Epidermal melanocyte (primary cell): Measurements from ENCODE around the gene ZNF423.

ENCODE experiments used
- DNase-seq: peaks from one replicate; pipeline ENCODE4 v3.0.0; 2011; ENCODE audit warnings: low spot score; ENCODE audit not compliant: insufficient read length

The ZNF423 gene

DNA sequence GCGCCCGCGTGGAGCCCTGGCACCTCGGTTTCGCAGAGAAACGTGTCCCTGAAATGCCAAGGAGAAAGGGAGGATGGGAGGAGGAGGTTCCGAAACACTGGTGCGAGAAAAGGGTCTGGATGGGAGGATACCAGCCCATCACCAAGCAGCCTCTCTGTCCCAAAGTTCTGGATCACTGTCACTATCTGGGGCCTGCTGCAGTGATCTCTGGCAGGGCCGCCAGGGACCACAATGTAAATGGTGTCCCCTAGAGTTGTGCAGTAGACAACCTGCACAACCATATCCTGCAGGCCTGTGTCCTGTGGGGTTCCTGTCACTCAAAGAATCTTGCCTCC, 253.0 kb downstream of the ZNF423 start:
- DNase-seq: no peak

DNA sequence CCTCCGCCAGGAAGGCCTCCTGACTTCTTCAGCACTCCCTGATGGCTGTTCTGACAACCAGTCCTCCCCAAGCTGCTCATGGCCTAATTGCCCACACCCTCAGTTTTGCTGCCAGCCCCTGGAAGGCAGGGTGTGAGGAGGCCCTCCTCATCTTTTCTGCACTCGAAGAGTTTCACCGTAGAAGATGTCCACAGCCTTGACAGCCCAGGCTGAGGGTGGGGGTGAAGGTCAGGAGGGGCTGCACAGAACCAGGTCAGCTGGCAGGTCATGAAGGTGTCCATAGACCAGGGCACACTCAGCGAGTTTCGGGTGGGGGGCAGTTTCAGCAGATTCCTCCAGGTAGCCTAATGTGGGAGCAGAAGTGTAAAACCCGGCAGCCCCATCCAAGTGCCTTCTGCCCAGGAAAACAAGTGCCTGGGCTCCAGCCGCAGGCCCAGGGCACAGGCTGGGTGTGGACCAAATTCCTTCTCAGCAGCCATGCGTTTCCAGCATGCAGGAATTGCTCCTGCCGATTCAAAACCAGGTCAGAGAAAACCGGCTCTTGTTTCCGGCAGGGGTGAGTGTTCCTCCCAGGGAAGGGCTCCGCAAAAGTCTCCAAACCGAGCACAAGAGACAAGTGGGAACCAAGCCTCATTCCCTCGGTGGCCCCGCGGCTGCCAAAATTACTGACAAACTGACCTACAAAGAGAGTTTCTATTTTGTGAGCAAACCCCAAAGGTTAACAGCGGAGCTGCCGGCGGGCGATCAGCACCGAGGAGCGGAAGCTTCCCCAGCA, 253.5 kb downstream of the ZNF423 start:
- DNase-seq: no peak

DNA sequence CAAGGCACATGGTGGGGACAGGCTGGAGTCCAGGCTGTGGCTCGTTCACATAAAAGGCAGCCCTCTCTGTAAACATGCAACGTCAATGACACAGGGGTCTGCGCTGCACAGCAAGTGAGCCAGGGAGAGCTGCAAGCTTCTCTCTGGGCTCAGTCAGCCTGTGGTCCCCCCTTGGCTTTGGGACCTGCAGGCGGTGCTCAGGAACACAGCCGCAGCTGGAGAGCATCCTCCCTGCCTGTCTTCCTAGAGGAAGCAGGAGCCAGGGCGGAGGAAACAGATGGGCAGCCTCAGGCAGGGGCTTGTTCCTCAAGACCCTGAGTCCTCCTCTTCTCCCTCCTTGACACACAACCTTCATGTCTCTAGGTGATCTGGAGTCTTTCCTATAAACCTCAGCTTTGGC, 254.3 kb downstream of the ZNF423 start:
- no peak for DNase-seq

DNA sequence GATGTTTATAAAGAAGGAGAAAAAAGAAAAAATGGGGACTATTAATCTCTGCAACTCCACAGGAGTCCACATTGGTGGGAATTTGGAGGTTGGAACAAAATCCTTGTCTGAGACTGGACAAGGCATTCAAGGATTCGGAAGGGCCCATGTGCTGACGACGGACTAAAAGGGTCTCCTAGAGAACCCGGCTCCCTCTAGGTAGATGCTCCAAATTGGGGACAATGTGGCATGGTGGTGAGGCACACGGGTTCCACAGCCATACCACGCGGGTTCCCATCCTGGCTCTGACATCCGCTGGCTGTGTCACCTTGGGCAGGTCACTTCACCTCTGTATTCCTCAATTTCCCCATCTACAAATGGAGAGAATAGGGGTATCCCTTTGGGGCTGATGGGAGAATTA, 254.9 kb downstream of the ZNF423 start:
- no peak for DNase-seq

DNA sequence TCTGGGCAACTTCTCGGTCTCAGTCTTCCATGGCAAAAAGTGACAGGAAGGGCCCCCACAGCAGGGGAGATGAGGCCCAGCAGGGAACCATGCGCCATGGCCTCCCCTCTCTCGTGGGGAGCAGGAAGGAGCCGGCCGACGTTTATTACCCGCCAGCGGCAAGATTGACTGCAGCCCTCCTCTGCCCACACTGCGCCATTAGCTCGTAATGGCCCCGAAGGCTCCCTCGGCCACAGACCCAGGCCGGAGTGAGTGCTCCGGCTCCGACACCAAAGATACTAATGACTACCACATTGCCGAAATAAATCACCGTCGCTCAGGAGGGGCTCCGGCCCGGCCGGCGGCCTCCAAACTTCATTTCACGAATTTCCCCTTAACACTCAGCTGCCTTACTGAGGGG, 255.4 kb downstream of the ZNF423 start:
- no peak for DNase-seq

DNA sequence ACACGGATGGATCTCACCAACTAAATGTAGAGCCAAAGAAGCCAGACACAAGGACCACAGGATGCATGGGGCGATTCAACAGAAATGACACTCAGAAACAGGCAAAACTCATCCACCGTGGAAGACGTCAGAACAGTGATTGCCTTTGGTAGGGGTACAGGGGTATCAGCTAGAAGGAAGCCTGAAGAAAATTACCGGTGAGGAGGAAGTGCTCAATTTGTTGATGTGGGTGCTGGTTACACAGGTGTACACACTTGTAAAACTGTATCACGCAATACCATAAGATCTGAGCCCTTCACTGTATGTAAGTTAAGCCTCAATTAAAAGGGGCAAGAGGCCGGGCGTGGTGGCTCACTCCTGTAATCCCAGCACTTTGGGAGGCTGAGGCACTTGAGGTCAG, 256.2 kb downstream of the ZNF423 start:
- DNase-seq: no peak

DNA sequence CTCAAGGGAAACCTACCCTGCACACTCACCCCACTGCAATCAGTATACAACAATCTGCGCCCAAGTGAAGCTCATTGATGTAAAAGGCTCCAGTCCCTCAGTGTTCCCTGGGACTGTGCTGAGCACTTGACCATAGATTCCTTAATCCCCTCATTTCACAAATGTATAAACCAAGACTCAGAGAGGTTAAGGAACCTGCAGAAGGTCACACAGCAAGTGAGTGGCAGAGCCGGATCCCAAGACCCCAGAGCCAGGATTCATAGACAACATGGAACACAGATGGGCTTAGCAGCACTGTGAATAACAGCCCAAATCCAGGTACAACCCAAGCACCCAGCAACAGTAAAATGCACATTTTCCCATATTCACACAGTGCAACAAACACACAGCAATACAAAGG, 256.6 kb downstream of the ZNF423 start:
- no peak for DNase-seq

DNA sequence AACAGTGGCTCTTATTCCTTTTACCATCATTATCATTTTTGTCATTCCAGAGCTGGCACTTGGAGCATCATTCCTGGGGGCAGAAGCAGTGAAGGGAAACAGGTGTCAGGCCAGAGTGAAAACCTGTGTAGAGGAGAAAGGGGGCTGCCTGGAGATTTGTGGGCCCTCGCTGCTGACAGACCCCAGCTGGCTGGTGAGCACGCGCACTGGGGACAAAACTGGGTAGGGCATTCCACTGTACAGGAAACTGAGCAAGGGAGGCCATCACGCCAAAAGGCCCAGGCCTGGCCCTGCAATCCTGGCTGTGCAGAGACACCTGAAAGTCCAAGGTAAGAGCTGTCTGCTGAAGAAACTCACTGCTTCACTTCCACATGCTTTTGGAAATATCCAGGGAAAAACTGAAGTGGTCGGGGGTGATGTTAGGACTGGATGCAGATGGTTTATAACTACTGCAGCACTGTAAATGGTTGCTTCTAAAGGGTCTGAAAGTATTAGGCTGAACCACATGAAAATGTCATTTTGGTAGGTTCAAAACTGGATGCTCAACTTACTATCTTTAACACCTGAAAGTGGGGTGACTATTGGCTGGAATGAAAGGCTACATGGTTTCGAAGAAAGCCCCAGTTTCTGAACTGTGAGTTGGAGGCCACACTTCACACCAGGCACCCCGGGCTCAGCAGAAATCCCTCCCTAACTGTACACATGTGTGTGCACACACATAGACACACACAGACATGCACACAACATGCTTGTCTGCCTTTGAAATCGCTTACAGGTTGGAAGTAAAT, 257.3 kb downstream of the ZNF423 start:
- no peak for DNase-seq

DNA sequence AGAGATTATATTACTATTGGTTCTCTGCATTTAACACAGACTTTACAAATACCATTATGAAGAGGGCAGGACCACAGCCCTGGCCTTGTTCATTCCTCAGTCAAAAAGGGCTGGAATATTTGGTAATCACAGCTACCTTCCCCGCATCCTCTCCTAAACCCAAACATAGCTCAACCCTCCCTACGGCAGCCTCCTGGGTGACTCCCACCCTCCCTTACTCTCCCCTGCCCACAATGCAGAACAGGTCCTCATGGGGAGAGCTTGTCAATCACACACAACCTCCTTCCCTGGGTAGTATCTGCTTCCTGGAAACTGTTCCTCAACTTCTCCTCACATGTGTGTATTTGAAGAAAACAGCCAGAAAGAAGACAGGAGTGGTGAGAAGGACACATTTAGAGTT, 258.1 kb downstream of the ZNF423 start:
- no peak for DNase-seq

DNA sequence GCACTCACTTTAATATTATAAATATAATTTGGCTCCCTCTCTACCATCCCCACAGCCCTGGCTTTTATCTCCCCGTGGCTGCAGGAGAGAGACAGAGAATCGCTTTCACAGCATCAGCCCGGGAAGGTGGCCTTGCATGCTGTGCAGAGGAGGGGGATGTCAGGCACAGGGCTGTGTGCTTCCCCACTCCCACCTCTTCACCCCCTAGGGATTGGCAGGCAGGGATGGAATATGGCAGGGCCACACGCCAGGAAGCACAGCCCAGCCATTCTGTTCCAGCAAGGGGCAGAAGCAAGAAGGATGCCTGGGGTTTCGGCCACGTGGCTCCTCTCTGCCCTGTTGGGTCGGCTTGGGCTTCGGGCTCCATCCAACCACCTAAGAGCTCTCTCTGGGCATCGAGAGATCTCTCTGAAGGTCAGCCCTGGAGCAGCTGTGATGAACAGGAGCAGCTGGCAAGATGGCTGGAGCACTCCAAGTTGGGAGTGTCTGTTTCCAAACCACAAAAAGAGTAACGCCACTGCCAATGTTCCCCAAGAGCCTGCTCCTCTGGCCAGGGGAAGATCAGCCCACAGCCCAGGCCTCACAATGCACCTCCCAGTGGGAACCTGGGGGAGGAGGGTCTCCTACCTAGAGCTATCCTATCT, 259.1 kb downstream of the ZNF423 start:
- no peak for DNase-seq

DNA sequence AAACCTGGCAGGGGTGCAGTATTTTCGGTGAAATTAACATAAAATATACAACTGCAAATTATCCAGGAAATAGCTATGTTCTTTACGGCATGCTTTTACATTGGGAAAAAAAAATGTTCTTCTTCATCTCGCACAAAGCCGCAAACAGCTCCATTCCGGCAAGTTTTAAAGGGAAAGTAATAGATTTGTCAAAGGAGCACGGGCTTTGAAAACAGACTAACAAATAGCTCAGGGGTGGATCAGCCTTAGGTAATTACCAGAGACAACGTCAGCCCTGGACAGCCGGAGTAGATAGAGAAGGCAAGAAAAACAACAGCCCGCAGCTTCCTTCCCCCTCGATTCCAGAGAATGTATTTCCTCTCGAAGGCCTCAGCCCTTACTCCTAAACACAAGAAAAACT, 259.8 kb downstream of the ZNF423 start:
- DNase-seq: no peak

DNA sequence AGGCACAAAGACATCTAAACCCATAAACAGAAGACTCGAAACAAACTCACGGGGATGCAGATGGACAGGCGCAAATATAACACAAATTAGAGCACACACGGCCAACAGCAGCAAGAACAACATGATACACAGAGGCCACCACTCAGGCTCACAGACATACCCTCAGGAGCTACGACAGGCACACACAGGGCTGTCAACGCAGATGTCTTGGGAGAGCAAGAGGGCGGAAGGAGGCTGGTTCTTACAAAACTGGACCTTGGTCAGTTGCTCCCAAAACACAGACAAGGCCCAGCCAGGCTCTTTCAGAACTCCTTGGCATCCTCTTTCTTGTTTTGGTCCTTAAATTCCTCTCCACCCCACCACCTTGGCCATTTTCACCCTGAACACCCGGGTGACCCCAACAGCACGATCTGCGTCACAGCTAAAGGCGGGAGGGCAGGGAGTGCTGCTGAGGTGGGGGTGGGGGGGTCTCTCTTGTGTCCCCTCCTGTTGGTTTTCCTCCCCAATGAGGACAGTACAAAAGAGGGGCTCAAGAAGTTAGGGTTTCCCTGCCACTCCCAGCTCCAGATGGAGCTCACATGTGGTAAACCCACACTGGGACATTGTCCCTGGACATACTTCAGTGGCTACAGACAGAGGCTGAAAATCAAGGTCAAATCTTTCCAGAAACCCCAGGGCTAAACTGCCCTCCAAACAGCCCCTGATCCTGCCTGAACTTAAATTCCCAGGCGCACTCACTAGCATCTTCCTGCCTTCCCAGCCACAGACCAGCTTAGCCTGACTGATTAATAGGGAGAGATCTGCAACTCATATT, 261.0 kb downstream of the ZNF423 start:
- no peak for DNase-seq

DNA sequence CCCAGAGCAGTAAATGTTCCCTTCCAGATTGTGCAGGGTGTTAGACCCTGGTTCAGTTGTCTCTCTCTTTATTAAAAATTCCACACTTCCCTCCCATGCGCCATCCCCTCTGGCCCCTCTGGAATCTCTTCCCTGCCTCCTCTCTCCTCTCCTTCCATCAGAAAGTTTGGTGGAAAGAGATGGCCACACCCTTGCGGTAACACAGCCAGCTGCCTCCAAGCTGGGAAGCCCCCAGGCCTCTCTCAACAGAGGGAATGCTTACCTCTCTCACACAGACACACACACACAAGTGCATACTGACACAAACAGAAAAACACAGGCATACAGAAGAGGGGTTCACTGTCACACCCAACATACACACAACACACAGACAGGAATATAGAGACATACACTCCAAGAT, 261.8 kb downstream of the ZNF423 start:
- DNase-seq: no peak

DNA sequence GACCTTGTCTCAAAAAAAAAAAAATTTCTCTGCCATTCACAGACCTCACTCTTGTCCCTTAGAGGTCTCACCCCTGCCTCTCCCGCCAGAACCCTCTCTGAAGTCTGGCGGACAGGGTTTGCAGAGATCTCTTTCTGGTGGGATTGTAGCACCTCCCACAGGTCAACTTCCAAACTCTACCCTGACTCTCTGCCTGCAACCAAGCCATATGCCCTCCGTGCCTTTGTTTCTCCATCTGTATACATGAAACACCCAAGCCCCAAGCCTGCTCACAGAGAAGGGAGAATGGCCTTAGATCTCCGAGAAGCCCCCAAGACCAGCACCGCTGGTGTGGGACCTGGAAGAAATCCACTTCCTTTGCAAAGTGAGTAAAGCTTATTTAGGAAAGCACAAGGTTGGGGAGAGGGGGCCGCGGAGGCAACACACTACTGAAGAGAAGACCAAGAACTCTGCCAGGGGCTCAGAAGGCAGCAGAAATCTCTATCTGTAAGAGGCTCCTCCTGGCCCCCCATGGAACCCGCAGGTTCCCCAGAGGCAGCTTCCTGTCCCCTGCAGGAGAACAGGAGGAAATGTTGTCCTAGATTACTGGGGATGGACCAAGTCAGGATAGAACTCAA, 262.4 kb downstream of the ZNF423 start:
- no peak for DNase-seq

DNA sequence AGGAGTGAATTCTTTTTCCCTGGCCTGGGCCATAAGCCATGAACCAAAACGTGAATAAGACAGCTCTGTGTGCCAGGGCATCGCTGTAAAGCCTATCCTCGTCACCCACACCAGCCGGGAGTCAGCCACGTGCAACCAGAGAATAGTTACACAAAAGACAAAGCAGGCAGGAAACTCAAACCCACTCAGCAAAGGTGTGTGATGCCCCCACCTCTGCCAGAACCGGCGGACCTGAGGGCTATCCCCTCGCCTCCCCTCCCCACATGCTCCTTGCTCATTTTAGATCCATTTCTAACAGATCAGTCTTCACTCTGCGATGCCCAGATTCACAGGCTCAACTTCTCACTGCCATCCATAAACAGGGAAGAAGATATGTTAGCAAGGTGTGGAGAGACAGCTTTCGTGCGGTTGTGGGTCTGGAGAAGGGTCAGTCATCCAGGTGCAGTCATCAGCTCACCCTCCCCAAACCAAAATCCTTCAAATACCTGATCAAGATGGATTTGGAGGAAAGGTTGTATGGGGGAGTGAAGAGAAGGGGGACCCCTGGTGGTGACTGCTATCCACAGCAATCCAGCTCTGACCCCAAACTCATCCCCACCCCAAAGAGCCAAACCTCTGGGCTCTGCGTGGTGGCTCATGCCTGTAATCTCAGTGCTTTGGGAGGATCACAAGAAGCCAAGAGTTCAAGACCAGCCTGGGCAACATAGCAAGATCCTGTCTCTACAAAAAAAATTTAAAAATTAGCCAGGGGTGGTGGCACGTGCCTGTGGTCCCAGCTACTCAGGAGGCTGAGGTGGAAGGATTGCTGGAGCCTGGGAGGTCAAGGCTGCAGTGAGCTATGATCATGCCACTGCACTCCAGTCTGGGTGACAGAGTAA, 263.1 kb downstream of the ZNF423 start:
- no peak for DNase-seq

DNA sequence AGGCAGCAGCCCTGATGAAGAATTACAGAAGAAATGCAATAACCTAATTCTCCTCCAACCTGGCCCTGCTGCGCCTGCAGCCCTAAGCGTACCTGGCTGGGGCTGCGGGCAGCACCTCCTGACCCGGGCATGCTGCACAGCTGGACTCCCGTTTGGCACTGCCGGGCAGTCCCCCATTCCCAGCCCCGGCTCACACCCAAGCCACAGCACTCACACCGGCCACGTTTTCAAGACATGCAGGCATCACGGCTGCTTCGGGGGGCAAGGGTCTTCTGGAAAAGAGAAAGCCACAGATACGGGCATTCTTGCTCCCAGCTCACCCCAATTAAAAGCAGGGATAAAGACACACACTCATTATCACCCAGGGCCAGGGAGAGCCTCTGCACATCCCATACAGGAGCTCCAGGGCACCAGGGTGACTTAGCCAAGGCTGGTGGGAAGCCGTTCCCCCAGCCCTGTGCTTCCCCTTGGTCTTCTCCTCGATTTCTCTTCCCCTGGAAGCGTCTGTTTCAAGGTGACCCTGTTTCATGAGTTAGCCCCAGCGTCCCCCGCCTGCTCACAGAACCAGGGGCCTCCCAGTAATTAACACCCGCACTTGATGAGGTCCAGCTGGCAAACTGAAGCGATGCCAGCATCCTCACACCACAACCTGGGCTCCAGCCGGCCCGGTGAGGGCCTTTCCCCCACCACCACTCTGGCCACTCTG, 265.6 kb downstream of the ZNF423 start:
- DNase-seq: no peak

DNA sequence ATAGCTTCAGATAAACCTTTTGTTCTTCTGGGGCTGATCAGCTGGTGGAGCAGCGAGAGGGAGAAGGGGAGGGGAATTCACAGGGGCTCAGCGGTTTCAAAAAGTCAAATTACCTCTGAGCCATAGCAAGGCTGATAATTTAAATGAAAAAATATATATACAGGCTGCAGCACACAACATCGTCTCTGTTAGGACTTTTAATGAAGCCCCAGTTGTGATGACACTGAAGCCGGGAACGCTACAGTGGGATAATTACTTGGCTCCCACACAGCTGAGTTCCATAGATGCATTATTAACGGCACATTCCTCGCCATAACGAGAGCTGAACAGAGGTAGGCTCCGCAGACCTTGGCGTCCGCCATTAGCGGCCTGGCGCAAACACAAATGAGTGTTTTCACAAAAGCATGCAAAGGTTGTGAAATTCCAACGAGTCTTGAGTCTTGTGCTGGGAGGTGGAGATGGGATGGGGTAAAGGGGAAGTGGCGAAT, 266.3 kb downstream of the ZNF423 start:
- no peak for DNase-seq

DNA sequence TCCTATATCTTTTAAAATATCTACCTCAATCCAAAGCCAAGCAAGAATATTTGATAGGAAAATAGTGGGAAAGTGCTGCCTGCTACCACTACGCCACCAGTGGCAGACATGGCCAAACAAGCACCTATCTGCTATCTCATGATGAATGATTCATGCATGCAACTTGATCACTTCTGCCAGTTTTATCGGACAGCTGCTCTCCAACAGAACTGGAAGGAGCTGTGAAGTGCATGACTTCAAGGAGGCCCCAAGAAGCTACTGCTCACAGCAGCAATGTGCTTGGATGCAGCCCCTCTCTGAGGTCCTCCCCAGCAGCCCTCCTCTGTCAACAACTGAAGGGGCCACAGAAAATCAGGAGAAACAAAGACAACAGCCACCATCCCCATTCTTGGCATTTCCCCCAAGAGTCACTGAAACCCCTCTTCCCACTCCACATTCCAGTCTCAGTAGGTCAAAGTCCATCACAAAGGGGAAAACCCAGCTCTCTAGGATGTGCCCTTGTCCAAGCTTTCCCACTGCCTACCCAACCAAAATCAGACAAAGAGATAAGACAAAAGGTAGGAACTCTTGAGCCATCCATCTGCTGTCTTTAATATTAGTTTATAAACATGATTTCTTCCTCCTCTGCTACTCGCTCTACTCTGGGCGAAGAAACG, 267.1 kb downstream of the ZNF423 start:
- no peak for DNase-seq

DNA sequence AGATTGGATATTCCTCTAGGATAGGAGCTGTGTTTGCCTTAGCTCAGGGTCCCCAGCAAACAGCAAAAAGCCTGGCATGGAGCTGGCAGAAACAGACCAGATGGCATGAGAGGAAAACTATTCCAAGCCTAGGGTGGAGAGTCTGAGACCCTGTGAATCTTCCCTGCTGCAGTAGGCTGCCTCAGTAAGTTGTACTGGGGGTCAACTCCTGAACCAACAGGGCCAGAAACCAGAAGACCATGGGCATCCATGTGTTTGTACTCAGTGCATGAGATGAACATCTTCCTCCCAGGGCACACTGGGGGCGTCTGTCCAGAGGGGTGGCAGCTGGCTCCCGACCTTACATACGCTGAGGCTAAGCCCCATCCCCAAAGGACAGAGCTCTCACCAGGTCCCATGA, 267.9 kb downstream of the ZNF423 start:
- no peak for DNase-seq
